HG03196 (cell line): Measurements from ENCODE around the gene PIP4K2A.

ENCODE experiments used
- ATAC-seq: cut with Tn5 transposase; IDR thresholded peaks from one replicate; pipeline ENCODE4 v1.9.1; 2021; ENCODE audit not compliant: unreplicated experiment

Gene PIP4K2A

DNA sequence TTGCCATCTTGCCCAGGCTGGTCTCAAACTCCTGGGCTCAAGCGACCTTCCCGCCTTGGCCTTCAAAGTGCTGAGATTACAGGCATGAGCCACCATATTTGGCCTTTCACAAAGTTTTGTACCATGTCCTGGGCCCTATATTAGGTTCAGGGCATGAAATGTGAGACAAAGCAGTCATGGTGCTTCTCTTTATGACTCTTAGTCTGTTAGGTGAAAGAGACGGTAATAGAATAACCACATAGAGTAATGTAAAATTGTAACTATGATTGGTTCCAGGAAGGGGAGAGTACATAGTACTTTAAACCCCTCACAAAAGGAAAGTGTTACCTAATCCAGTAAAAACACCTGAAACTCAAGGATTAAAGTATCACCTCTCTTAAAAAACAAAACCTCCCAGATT lies 224.4 kb downstream of the PIP4K2A start:
- ATAC-seq = no peak

- no peak for ATAC-seq
These were observed 224.9 kb downstream of the PIP4K2A start for GRCh38 chr10:22489467-22489866.

GRCh38 chr10:22486431-22486830 lies 227.9 kb downstream of the PIP4K2A start:
- ATAC-seq = no peak
